ENCODE data around the gene BRD1. TPM values are rescaled to one million over a fixed set of nuclear protein-coding genes. Genes with fewer than 3 reads are reported as not detected.

BRD1 gene
- total and polyA plus RNA-seq, 8 donors, result 14.0 to 26.3 (median 17.8) TPM

DNA sequence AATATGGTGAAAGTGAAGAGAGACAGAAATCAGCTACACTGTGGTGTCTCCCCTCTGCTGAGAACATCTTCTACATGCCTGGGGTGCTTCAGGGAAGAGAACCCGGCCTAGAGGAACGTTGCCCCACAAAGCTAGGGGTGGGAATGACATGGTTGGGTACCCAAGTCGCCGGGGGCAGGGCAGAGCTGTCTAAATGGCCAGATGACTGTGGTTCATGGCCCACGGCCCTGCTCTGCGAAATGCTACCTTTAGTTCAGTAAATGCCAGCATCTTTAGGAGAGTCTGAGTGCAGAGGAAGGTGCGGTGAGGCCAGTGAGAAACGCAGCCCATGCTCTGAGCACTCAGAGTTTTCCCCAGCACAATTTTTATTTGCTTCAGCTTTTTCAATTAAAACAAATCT, 12.8 kb downstream of the BRD1 start:
- intact Hi-C loops (cut with DNase I), result no loop called here
- Histone ChIP-seq H3K4me3 (no peak overlapping the region), H3K9me3 (no peaks in the 10 kb centered on the region), H3K27me3 (no peaks in the 10 kb centered on the region), H3K4me1 (peaks cover 5 to 12% (median 6%) of the 10 kb centered on the region in 3 donors), H3K27ac (no peak overlapping the region), H3K36me3 (peaks cover 0 to 20% (median 7%) of the 10 kb centered on the region in 3 donors)
- DNase-seq (no peak), FAIRE-seq (no peak), ATAC-seq (no peak)
- WGBS, 2 donors, result 71 to 76% methylated on average over 8 of the region's 8 CpGs
- TF ChIP-seq, protein P1, sequence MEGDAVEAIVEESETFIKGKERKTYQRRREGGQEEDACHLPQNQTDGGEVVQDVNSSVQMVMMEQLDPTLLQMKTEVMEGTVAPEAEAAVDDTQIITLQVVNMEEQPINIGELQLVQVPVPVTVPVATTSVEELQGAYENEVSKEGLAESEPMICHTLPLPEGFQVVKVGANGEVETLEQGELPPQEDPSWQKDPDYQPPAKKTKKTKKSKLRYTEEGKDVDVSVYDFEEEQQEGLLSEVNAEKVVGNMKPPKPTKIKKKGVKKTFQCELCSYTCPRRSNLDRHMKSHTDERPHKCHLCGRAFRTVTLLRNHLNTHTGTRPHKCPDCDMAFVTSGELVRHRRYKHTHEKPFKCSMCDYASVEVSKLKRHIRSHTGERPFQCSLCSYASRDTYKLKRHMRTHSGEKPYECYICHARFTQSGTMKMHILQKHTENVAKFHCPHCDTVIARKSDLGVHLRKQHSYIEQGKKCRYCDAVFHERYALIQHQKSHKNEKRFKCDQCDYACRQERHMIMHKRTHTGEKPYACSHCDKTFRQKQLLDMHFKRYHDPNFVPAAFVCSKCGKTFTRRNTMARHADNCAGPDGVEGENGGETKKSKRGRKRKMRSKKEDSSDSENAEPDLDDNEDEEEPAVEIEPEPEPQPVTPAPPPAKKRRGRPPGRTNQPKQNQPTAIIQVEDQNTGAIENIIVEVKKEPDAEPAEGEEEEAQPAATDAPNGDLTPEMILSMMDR (IDR thresholded peaks at IDR 0.05), result no peak

DNA sequence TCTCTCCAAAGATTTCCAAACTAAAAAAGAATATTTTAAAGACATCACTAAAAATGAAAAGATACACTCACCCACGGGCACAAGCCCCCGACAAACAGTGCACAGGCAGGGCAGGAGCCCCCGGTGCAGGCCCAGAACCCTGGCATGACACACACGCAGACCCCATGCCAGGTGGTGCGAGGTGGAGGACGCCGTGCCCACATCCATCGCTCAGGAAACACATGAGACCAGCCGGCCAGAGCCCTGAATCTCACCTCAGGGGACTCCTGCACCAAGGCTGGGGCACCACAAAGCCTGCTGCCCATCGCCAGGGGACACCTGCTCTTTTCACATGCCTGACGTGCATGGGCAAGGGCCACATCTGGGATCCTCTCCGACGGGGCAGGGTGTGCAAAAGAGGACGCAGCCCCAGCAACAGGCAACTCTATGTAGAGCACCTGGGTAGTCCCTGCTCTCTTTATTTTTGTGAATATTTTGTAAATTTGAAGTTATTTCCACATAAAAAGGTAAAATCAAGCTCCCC, 13.4 kb downstream of the BRD1 start:
- DNase-seq, result peak in 3 of 6 donors; percentile 51 to 74 (median 68)
- Histone ChIP-seq H3K9me3 (no peaks in the 10 kb centered on the region), H3K4me3 (no peak overlapping the region), H3K27me3 (no peaks in the 10 kb centered on the region), H3K4me1 (peaks cover 6 to 12% (median 9%) of the 10 kb centered on the region in 3 donors), H3K36me3 (peaks cover 0 to 15% (median 6%) of the 10 kb centered on the region in 3 donors), H3K27ac (peak overlapping the region in 1 of 4 donors; percentile 11)
- FAIRE-seq, result no peak
- intact Hi-C loops (cut with DNase I), result no loop called here
- ATAC-seq, result peak; percentile 12 to 62 (median 53)
- TF ChIP-seq, protein P1 (IDR thresholded peaks at IDR 0.05), result no peak
- WGBS, 2 donors, result 65 to 67% methylated on average over 14 of the region's 14 CpGs

DNA sequence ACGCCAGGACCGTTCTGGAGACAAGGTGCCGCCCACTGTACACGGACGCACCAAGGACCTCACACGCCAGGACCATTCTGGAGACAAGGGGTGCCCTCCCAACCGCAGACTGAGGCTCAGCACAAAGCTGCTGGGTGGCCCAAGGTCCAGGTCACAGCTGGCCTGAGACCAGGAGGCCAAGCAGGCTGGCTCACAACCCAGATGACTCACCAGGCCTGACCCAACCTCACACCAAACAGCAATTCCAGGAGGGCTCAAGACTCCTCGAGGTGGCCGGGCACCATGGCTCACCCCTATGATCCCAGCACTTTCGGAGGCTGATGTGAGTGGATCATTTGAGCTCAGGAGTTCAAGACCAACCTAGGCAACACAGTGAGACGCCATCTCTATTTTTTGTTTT, 14.8 kb downstream of the BRD1 start:
- intact Hi-C loops (cut with DNase I), result no loop called here
- ATAC-seq (peak in 2 of 4 donors; percentile 13 to 33), FAIRE-seq (no peak), DNase-seq (no peak)
- no peak overlapping the region for H3K4me3 ChIP-seq
- H3K9me3 ChIP-seq, result no peaks in the 10 kb centered on the region
- H3K4me1 ChIP-seq, result peaks cover 6 to 16% (median 9%) of the 10 kb centered on the region in 3 donors
- H3K27me3 ChIP-seq, result no peaks in the 10 kb centered on the region
- H3K36me3 ChIP-seq, result peaks cover 0 to 4% (median 0%) of the 10 kb centered on the region in 3 donors
- WGBS, 2 donors, result 92 to 93% methylated on average over 11 of the region's 11 CpGs
- TF ChIP-seq, protein P1 (IDR thresholded peaks at IDR 0.05), result no peak
- H3K27ac ChIP-seq, result no peak overlapping the region

DNA sequence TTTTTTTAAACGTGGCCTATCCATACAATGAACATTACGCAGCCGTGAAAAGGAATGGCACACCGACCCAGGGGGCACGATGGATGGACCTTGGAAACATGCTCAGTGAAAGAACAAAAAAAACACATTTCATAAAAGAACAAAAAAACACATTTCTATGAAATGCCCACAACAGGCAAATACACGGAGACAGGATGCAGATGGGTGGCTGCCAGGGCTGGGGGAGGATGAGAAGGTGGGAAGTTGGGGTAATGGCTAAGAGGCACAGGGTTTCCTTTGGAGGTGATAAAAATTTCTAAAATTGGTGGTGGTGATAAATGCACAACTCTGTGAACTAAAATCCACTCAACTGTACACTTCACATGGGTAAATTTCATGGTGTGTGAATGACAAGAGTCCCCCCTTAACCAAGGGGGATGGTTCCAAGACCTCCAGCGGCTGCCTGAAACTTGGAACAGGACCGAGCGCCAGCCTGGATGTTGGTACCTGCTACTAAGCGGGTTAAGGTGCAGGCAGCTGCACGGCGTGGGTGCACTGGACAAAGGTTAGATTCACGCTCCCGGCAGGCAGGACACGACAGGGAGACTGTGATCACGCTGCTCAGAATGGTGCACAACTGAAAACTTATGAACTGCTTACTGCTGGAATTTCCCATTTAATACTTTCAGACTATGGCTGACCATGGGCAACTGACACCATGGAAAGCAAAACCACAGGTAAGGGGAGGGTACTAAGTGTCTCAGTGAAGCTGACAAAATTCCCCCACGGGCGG, 16.5 kb downstream of the BRD1 start:
- FAIRE-seq (no peak), DNase-seq (no peak), ATAC-seq (no peak)
- Histone ChIP-seq H3K9me3 (no peaks in the 10 kb centered on the region), H3K4me3 (no peak overlapping the region), H3K4me1 (peaks cover 6 to 15% (median 9%) of the 10 kb centered on the region in 3 donors), H3K27ac (no peak overlapping the region), H3K36me3 (no peaks in the 10 kb centered on the region), H3K27me3 (no peaks in the 10 kb centered on the region)
- WGBS, 2 donors, result 87 to 88% methylated on average over 18 of the region's 18 CpGs
- intact Hi-C loops (cut with DNase I), result no loop called here
- TF ChIP-seq, protein P1 (IDR thresholded peaks at IDR 0.05), result no peak
